A549 (cell line): ENCODE data around the gene FATE1.

Experiments used
- CTCF ChIP-seq: fragments of >200 bp; sonication (Bioruptor Twin); formaldehyde crosslinking; IDR thresholded peaks from 3 replicates; pipeline ENCODE4 v1.5.1; 2016
- ESRRA ChIP-seq: fragments of 150-350 bp; IDR thresholded peaks from 2 replicates; pipeline ENCODE4 v1.6.1; 2014; ENCODE audit warnings: mild to moderate bottlenecking, low read length, borderline replicate concordance
- HDAC2 ChIP-seq: fragments of 200-600 bp; sonication (generic); IDR thresholded peaks from 2 replicates; pipeline ENCODE4 v1.6.1; 2016
- JUNB ChIP-seq: fragments of >200 bp; sonication (Bioruptor Twin); formaldehyde crosslinking; IDR thresholded peaks from 2 replicates; pipeline ENCODE4 v1.6.1; 2016
- PBX3 ChIP-seq: IDR thresholded peaks from 2 replicates; pipeline ENCODE4 v1.6.1; 2012

DNA sequence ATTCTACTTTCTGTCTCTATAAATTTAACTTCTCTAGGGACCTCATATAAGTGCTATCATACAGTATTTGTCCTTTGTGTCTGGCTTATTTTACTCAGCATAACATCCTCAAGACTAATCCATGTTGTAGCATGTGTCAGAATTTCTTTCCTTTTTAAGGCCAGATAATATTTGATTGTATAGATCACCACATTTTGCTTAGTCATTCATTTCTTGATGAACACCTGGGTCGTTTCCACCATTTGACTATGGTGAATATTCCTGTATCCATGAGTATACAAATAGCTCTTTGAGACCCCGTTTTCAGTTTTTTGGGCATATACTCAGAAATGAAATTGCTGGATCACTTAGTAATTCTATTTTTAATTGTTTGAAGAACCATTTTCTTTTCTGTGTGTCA, 30.7 kb downstream of the FATE1 start:
- TF ChIP-seq CTCF, result no peak
- no peak for TF ChIP-seq HDAC2
- TF ChIP-seq PBX3, result no peak
- TF ChIP-seq JUNB, result no peak
- no peak for TF ChIP-seq ESRRA
